HepG2 (cell line): ENCODE measurements around the gene GDPD1. TPM values are rescaled to one million over a fixed set of nuclear protein-coding genes. Genes with fewer than 3 reads are reported as not detected.

Experiments
- RBAK ChIP-seq: sonication (generic); formaldehyde crosslinking; IDR thresholded peaks from 2 replicates; pipeline ENCODE4 v1.5.1; 2020; ENCODE audit warnings: mild to moderate bottlenecking, missing genetic modification reagents
- RCOR2 ChIP-seq: IDR thresholded peaks from 2 replicates; pipeline ENCODE4 v1.6.1; 2016; ENCODE audit warnings: missing biosample characterization, missing genetic modification reagents
- TOPORS ChIP-seq: sonication (generic); formaldehyde crosslinking; IDR thresholded peaks from 2 replicates; pipeline ENCODE4 v1.8.0; 2023; ENCODE audit warnings: mild to moderate bottlenecking, missing genetic modification reagents
- ZBTB14 ChIP-seq: sonication (generic); formaldehyde crosslinking; IDR thresholded peaks from 2 replicates; pipeline ENCODE4 v1.4.0; 2020; ENCODE audit warnings: missing genetic modification reagents
- ZBTB4 ChIP-seq: sonication (generic); formaldehyde crosslinking; IDR thresholded peaks from 2 replicates; pipeline ENCODE4 v1.4.0; 2020; ENCODE audit warnings: missing genetic modification reagents, mild to moderate bottlenecking, borderline replicate concordance
- ZNF646 ChIP-seq: sonication (generic); formaldehyde crosslinking; IDR thresholded peaks from 2 replicates; pipeline ENCODE4 v1.9.0; 2021; ENCODE audit warnings: mild to moderate bottlenecking, missing genetic modification reagents
- ZNF670 ChIP-seq: sonication (generic); formaldehyde crosslinking; IDR thresholded peaks from 2 replicates; pipeline ENCODE4 v1.8.0; 2022; ENCODE audit warnings: mild to moderate bottlenecking, missing genetic modification reagents, borderline replicate concordance
- ZNF704 ChIP-seq: sonication (generic); formaldehyde crosslinking; IDR thresholded peaks from 2 replicates; pipeline ENCODE4 v1.8.1; 2023; ENCODE audit warnings: mild to moderate bottlenecking, inconsistent platforms, moderate library complexity, missing genetic modification reagents, borderline replicate concordance
- ZNF792 ChIP-seq: IDR thresholded peaks from 2 replicates; pipeline ENCODE4 v1.6.1; 2016
- polyA plus RNA-seq, 8 experiments: library from polyadenylated mRNA; depleted of rRNA in 3 of 8; stranded (reverse) in 7 of 8; unstranded in 1 of 8; fragments of >200 nt; fragmentation: Illumina TruSeq in 4 of 8; extraction: Trizol in 4 of 8; gene quantifications; 2 replicates each; pipeline versions ENCODE4 v1.2.1 to v1.2.3, GENCODE V29; 2011 to 2016; ENCODE audit warnings: low read depth in 4 of 8, missing spikeins in 1 of 8, mixed read lengths in 1 of 8; ENCODE audit not compliant: insufficient read depth in 1 of 8
- total RNA-seq, 5 experiments: library from RNA; depleted of rRNA; stranded (reverse); fragments of >200 nt; fragmentation: Illumina TruSeq; extraction: Trizol; gene quantifications; 2 replicates each; pipeline ENCODE4 v1.2.3, GENCODE V29; 2016; ENCODE audit warnings: low read depth in 1 of 5
- TF ChIP-seq, protein P1 (sequence below): IDR thresholded peaks from 2 replicates; pipeline ENCODE4 v1.6.1; 2016; ENCODE audit warnings: missing compliant biosample characterization, missing genetic modification reagents, borderline replicate concordance

GDPD1 gene
- total and polyA plus RNA-seq, 2 of the 13 experiments (the other 11 are each of a cell fraction or from before 2014, with no cell fraction given): 6.0 to 7.7 TPM

- TF ChIP-seq, protein P1, sequence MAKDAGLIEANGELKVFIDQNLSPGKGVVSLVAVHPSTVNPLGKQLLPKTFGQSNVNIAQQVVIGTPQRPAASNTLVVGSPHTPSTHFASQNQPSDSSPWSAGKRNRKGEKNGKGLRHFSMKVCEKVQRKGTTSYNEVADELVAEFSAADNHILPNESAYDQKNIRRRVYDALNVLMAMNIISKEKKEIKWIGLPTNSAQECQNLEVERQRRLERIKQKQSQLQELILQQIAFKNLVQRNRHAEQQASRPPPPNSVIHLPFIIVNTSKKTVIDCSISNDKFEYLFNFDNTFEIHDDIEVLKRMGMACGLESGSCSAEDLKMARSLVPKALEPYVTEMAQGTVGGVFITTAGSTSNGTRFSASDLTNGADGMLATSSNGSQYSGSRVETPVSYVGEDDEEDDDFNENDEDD (CRISPR knock-in tag): peak; percentile 53; the same call in 1 of the 2 replicates
- TF ChIP-seq ZNF670 (CRISPR knock-in tag) (peak; percentile 80; the same call in 1 of the 2 replicates), RCOR2 (CRISPR knock-in tag) (no peak), ZNF704 (CRISPR knock-in tag) (peak; percentile 81; the same call in 1 of the 2 replicates), ZNF646 (CRISPR knock-in tag) (no peak), ZNF792 (CRISPR knock-in tag) (peak; percentile 54; the same call in 1 of the 2 replicates), ZBTB4 (CRISPR knock-in tag) (no peak), ZBTB14 (CRISPR knock-in tag) (no peak), RBAK (no peak), TOPORS (peak; percentile 73; the same call in 1 of the 2 replicates)
Measured at GRCh38 chr17:59220328-59221158, at the start of gene GDPD1 (continued).
